ENCODE measurements around the gene DPP6.
"Not testable (repeated sequence)": the region's sequence is repeated elsewhere in the genome, so short reads cannot be mapped to it uniquely, and the experiment has no call there.

DPP6 gene

DNA sequence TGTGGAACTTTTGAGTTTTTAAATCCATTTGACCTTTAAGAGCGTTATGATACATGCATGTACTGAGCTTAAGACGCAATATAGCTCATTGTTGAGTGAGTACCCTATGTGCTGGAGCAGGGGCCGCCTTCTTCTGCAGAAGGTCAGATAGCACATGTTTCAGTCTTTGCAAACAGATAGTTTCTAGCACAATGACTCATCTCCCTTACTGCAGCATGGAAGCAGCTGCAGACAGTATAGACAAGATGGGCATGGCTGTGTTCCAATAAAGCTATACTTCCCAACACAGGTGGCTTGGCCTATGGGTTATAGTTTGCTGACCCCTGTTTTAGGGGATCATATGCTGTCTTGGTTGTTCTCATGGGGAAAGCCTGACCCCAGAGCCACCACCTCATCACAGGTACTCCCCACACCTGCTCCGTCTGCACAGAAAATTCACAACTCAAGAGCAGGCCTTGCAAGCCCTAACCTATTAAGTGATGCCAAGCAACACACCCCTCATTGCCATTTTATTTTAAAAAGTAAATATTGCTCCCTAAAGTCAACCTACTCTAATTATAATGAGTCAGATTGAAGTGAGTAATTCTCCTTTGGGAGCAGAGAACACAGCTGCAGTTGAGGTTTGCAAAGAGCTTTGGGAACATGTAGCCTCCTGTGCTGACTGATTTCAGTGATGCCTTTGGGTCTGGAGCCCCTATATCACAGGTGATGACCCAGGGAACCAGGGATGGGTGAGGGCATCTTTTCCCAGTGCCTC, 620.6 kb downstream of the DPP6 start:
- H3K4me1 ChIP-seq (ENCODE audit: control insufficient read depth in 1 of 2, insufficient read depth in 1 of 2, low read depth in 1 of 2, low read length in 1 of 2) = no peaks in the 10 kb centered on the region

DNA sequence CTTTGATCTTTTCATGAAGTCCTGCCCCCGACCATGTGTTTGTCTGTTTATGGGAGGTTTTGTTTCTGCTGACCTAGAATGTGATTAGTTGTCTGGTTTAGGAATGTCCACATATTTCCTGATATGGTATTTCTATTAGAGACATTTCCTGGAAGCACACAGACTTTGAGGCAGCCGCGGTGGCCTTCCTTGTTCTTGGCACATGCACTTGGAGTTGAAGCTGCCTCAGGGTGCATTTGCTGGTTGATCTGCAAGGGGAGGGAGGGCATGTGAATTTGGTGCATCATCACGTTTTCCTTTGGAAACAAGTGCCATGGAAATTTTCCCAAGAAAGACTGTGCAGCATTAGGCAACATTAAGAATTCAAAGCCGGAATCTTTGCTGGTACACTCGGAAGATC, 622.0 kb downstream of the DPP6 start:
- Histone ChIP-seq H3K4me3 (ENCODE audit: low read depth in 1 of 2, low read length in 1 of 2) (no peak overlapping the region), H3K27ac (no peak overlapping the region), H3K9me3 (no peaks in the 10 kb centered on the region)

More for the DNA sequence above, 620.6 kb downstream of the DPP6 start:
- TF ChIP-seq, protein P1, sequence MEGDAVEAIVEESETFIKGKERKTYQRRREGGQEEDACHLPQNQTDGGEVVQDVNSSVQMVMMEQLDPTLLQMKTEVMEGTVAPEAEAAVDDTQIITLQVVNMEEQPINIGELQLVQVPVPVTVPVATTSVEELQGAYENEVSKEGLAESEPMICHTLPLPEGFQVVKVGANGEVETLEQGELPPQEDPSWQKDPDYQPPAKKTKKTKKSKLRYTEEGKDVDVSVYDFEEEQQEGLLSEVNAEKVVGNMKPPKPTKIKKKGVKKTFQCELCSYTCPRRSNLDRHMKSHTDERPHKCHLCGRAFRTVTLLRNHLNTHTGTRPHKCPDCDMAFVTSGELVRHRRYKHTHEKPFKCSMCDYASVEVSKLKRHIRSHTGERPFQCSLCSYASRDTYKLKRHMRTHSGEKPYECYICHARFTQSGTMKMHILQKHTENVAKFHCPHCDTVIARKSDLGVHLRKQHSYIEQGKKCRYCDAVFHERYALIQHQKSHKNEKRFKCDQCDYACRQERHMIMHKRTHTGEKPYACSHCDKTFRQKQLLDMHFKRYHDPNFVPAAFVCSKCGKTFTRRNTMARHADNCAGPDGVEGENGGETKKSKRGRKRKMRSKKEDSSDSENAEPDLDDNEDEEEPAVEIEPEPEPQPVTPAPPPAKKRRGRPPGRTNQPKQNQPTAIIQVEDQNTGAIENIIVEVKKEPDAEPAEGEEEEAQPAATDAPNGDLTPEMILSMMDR (IDR thresholded peaks at IDR 0.05) = no peak
- Histone ChIP-seq H3K27me3 (no peaks in the 10 kb centered on the region), H3K4me3 (ENCODE audit: low read depth in 1 of 2, low read length in 1 of 2) (no peak overlapping the region), H3K36me3 (no peaks in the 10 kb centered on the region), H3K27ac (no peak overlapping the region), H3K9me3 (no peaks in the 10 kb centered on the region)

DNA sequence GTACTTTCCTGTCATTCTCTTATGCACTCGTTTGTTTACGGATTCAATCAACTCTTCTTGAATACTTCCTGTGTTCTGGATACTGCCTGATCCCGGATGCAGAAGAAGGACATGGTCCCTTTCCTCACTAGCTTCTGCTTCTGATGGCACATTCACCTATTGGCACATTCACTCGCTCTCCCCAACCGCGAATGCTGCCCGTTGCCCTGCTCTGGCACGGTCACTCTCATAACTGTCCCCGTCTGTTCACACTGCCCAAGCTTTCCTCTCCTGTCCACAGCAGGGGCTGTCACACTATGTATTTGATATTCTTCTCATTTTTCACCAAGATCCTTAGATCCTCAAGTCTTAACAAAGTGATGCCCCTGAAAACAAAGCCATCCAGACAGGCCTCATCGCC, 623.4 kb downstream of the DPP6 start:
- Histone ChIP-seq H3K9me3 (no peaks in the 10 kb centered on the region), H3K36me3 (no peaks in the 10 kb centered on the region), H3K27me3 (no peaks in the 10 kb centered on the region), H3K4me3 (ENCODE audit: low read depth in 1 of 2, low read length in 1 of 2) (no peak overlapping the region), H3K27ac (no peak overlapping the region), H3K4me1 (ENCODE audit: control insufficient read depth in 1 of 2, insufficient read depth in 1 of 2, low read depth in 1 of 2, low read length in 1 of 2) (no peaks in the 10 kb centered on the region)
- TF ChIP-seq, protein P1 (IDR thresholded peaks at IDR 0.05) = no peak

More for the DNA sequence above, 622.0 kb downstream of the DPP6 start:
- TF ChIP-seq, protein P1 (IDR thresholded peaks at IDR 0.05) = no peak
- Histone ChIP-seq H3K4me1 (ENCODE audit: control insufficient read depth in 1 of 2, insufficient read depth in 1 of 2, low read depth in 1 of 2, low read length in 1 of 2) (no peaks in the 10 kb centered on the region), H3K27me3 (no peaks in the 10 kb centered on the region), H3K36me3 (no peaks in the 10 kb centered on the region)

DNA sequence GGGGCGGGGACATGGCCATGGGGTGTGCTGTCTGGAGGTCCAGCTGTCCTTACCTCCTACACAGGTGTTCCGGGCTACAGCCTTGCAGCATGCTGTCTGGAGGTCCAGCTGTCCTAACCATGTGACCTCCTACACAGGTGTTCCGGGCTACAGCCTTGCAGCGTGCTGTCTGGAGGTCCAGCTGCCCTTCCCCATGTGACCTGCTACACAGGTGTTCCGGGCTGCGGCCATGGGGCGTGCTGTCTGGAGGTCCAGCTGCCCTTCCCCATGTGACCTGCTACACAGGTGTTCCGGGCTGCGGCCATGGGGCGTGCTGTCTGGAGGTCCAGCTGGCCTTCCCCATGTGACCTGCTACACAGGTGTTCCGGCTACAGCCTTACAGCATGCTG, 623.8 kb downstream of the DPP6 start:
- not testable (repeated sequence) for H3K4me1 ChIP-seq (ENCODE audit: control insufficient read depth in 1 of 2, insufficient read depth in 1 of 2, low read depth in 1 of 2, low read length in 1 of 2); H3K27ac ChIP-seq; H3K27me3 ChIP-seq; H3K4me3 ChIP-seq (ENCODE audit: low read depth in 1 of 2, low read length in 1 of 2); H3K36me3 ChIP-seq; H3K9me3 ChIP-seq

DNA sequence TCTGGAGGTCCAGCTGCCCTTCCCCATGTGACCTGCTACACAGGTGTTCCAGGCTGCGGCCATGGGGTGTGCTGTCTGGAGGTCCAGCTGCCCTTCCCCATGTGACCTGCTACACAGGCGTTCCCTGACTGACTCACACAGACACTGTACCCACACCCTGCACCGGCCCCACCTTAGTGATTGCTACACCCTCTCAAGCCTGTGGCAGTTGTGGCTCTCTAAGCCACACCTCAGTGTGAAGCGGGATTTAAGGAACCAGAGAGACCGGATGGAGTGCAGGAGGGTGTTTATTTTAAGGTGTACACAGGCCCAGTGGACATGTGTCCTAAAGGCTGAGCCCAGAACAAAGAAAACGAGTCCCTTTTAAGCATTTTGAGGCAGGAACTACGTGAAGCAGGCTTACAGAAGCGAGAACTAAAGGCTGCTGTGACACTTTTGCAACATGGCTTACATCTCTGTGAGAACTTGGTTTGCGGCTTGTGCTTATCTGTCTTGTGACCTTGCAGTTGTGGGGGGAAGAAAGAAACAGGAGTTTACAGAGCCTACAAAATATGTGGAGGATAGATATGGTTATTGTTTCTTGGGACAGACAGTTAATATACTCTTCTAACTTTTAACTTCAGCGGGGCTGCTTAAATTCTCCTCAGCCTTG, 624.4 kb downstream of the DPP6 start:
- Histone ChIP-seq H3K27ac (no peak overlapping the region), H3K4me3 (ENCODE audit: low read depth in 1 of 2, low read length in 1 of 2) (no peak overlapping the region), H3K9me3 (no peaks in the 10 kb centered on the region), H3K27me3 (no peaks in the 10 kb centered on the region), H3K36me3 (no peaks in the 10 kb centered on the region), H3K4me1 (ENCODE audit: control insufficient read depth in 1 of 2, insufficient read depth in 1 of 2, low read depth in 1 of 2, low read length in 1 of 2) (no peaks in the 10 kb centered on the region)
- TF ChIP-seq, protein P1 (IDR thresholded peaks at IDR 0.05) = no peak

DNA sequence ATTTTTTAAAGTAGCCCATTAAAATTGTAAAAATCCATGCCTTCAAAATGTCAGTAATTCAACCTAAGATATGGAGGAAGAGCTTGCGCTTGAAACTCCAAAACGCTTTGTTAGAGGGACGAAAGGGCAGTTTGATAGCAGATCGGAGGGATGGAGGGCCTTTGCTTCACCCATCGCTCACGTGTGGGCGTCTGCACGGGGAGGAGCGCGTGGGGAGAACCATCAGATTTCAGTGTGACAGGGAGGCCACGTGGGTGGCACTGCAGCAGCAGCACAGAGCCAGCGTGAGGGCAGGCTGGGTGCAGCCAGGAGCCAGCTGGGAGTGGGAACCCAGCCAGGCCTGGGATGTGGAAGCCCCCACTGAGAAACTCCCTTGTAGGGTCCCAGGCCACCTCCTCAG, 625.3 kb downstream of the DPP6 start:
- TF ChIP-seq, protein P1 (IDR thresholded peaks at IDR 0.05) = no peak
- no peaks in the 10 kb centered on the region for H3K9me3 ChIP-seq

DNA sequence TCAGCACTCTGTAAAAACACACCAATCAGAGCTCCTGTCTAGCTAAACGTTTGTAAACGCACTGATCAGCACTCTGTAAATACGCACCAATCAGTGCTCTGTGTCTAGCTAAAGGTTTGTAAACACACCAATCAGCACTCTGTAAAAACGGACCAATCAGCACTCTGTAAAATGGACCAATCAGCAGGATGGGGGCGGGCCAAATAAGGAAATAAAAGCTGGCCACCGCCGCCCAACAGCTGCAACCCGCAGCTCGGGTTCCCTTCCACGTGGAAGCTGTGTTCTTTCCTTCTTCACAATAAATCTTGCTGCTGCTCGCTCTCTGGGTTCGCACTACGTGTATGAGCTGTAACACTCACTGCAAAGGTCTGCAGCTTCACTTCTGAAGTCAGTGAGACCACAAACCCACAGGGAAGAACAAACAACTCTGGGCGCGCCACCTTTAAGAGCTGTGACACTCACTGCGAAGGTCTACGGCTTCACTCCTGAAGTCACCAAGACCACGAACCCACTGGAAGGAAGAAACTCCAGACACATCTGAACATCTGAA, 625.9 kb downstream of the DPP6 start:
- not testable (repeated sequence) for H3K4me3 ChIP-seq (ENCODE audit: low read depth in 1 of 2, low read length in 1 of 2); H3K27me3 ChIP-seq; H3K9me3 ChIP-seq; H3K36me3 ChIP-seq; H3K27ac ChIP-seq; H3K4me1 ChIP-seq (ENCODE audit: control insufficient read depth in 1 of 2, insufficient read depth in 1 of 2, low read depth in 1 of 2, low read length in 1 of 2)

More for the DNA sequence above, 625.3 kb downstream of the DPP6 start:
- no peaks in the 10 kb centered on the region for H3K27me3 ChIP-seq
- H3K36me3 ChIP-seq = no peaks in the 10 kb centered on the region
- H3K4me1 ChIP-seq (ENCODE audit: control insufficient read depth in 1 of 2, insufficient read depth in 1 of 2, low read depth in 1 of 2, low read length in 1 of 2) = no peaks in the 10 kb centered on the region
- no peak overlapping the region for H3K4me3 ChIP-seq (ENCODE audit: low read depth in 1 of 2, low read length in 1 of 2)
- H3K27ac ChIP-seq = no peak overlapping the region

Measured in neutrophil (primary cell).